ENCODE data around the gene HIVEP1. TPM values are rescaled to one million over a fixed set of nuclear protein-coding genes. Genes with fewer than 3 reads are reported as not detected.

Gene HIVEP1
- polyA plus RNA-seq, 1 of the 3 experiments (the other 2 are of a cell fraction), result 7.7 TPM

- TF ChIP-seq IRF3 (IDR thresholded peaks at IDR 0.05; ENCODE audit: low read depth, low read length) (no peak), RXRA (IDR thresholded peaks at IDR 0.05; ENCODE audit: borderline replicate concordance, low read depth) (no peak), ZBTB33 (IDR thresholded peaks at IDR 0.05; ENCODE audit: borderline replicate concordance, low read depth) (no peak), EP300 (IDR thresholded peaks at IDR 0.05; ENCODE audit: borderline replicate concordance in 1 of 2, low read depth in 1 of 2, low read length in 1 of 2) (no peak), RCOR1 (IDR thresholded peaks at IDR 0.05; ENCODE audit: low read length) (no peak), CTCF (IDR thresholded peaks at IDR 0.05) (no peak)
- CTCF ChIA-PET, result no interaction called here
Measured at GRCh38 chr6:12178521-12178920, 166.4 kb downstream of the HIVEP1 start.

GRCh38 chr6:12181481-12181880 lies 169.4 kb downstream of the HIVEP1 start:
- no peaks in the 10 kb centered on the region for H3K4me1 ChIP-seq (ENCODE audit: control insufficient read depth in 1 of 2, insufficient read depth in 2 of 2, low read depth in 1 of 2, low read length in 1 of 2)
- no peak for DNase-seq

More at GRCh38 chr6:12178521-12178920, 166.4 kb downstream of the HIVEP1 start:
- Histone ChIP-seq H3K4me1 (ENCODE audit: control insufficient read depth in 1 of 2, insufficient read depth in 2 of 2, low read depth in 1 of 2, low read length in 1 of 2) (no peaks in the 10 kb centered on the region), H3K27me3 (ENCODE audit: insufficient read depth) (no peaks in the 10 kb centered on the region), H3F3A (replicated peaks; ENCODE audit: insufficient read depth) (peaks cover 4% of the 10 kb centered on the region), H3K79me2 (ENCODE audit: insufficient read depth) (no peaks in the 10 kb centered on the region), H3K4me2 (no peak overlapping the region), H3K9ac (no peak overlapping the region), H3K9me2 (no peaks in the 10 kb centered on the region), H3K27ac (ENCODE audit: low read depth in 2 of 2, low read length in 1 of 2) (no peak overlapping the region), H4K20me1 (ENCODE audit: insufficient read depth) (no peaks in the 10 kb centered on the region), H3K4me3 (ENCODE audit: low read depth in 2 of 2, low read length in 1 of 2) (no peak overlapping the region), H3K36me3 (replicated peaks in 1 of 2; ENCODE audit: control insufficient read depth in 1 of 2, insufficient read depth in 2 of 2, low read length in 1 of 2) (no peaks in the 10 kb centered on the region), H2AFZ (ENCODE audit: low read depth) (no peak overlapping the region), H3K9me3 (no peaks in the 10 kb centered on the region)
- POLR2A ChIA-PET, result no interaction called here
- DNase-seq, result no peak
- 69% methylated on average over 3 of the region's 3 CpGs for WGBS (ENCODE audit: low lambda C conversion rate)

More at GRCh38 chr6:12181481-12181880, 169.4 kb downstream of the HIVEP1 start:
- TF ChIP-seq EP300 (IDR thresholded peaks at IDR 0.05; ENCODE audit: borderline replicate concordance in 1 of 2, low read depth in 1 of 2, low read length in 1 of 2) (no peak), TCF12 (IDR thresholded peaks at IDR 0.05) (no peak), TAF1 (IDR thresholded peaks at IDR 0.05; ENCODE audit: borderline replicate concordance, low read depth, low read length) (no peak), ZBTB33 (IDR thresholded peaks at IDR 0.05; ENCODE audit: borderline replicate concordance, low read depth) (no peak), NRF1 (IDR thresholded peaks at IDR 0.05; ENCODE audit: low read depth, low read length) (no peak), GATA2 (CRISPR knock-in tag; IDR thresholded peaks at IDR 0.05) (no peak), FOXM1 (IDR thresholded peaks at IDR 0.05; ENCODE audit: low read depth) (no peak)
- WGBS (ENCODE audit: low lambda C conversion rate), result 96% methylated on average over 4 of the region's 4 CpGs
- Histone ChIP-seq H3F3A (replicated peaks; ENCODE audit: insufficient read depth) (peaks cover 4% of the 10 kb centered on the region), H3K9ac (no peak overlapping the region), H3K4me3 (ENCODE audit: low read depth in 2 of 2, low read length in 1 of 2) (no peak overlapping the region), H3K79me2 (ENCODE audit: insufficient read depth) (no peaks in the 10 kb centered on the region), H3K36me3 (replicated peaks in 1 of 2; ENCODE audit: control insufficient read depth in 1 of 2, insufficient read depth in 2 of 2, low read length in 1 of 2) (no peaks in the 10 kb centered on the region), H3K27ac (ENCODE audit: low read depth in 2 of 2, low read length in 1 of 2) (no peak overlapping the region), H3K4me2 (no peak overlapping the region), H3K27me3 (ENCODE audit: insufficient read depth) (no peaks in the 10 kb centered on the region), H3K9me3 (no peaks in the 10 kb centered on the region), H3K9me2 (no peaks in the 10 kb centered on the region), H2AFZ (ENCODE audit: low read depth) (no peak overlapping the region), H4K20me1 (ENCODE audit: insufficient read depth) (no peaks in the 10 kb centered on the region)
- POLR2A ChIA-PET, result no interaction called here
- CTCF ChIA-PET, result no interaction called here

All from SK-N-SH (cell line).